Measurements from ENCODE around the gene SLC35F3.

GRCh38 chr1:234022302-234022701 lies 117.8 kb downstream of the SLC35F3 start:
- TF ChIP-seq NFIC (IDR thresholded peaks at IDR 0.05; ENCODE audit: borderline replicate concordance): no peak
- TF ChIP-seq USF2 (IDR thresholded peaks at IDR 0.05; ENCODE audit: borderline replicate concordance, low read depth, low read length): no peak
- TF ChIP-seq CTCF (IDR thresholded peaks at IDR 0.05): no peak
- no peak for TF ChIP-seq YY1 (IDR thresholded peaks at IDR 0.05; ENCODE audit: low read depth)
- TF ChIP-seq EP300 (IDR thresholded peaks at IDR 0.05; ENCODE audit: borderline replicate concordance in 1 of 2, low read depth in 1 of 2, low read length in 1 of 2): no peak
- no peak for TF ChIP-seq RAD21 (IDR thresholded peaks at IDR 0.05; ENCODE audit: low read length)
- TF ChIP-seq NRF1 (IDR thresholded peaks at IDR 0.05; ENCODE audit: low read depth, low read length): no peak
- no peak for TF ChIP-seq CHD2 (IDR thresholded peaks at IDR 0.05; ENCODE audit: low read length, partially characterized antibody)
- no peak for TF ChIP-seq MAX (IDR thresholded peaks at IDR 0.05; ENCODE audit: low read depth)
- no peak for TF ChIP-seq TAF1 (IDR thresholded peaks at IDR 0.05; ENCODE audit: borderline replicate concordance, low read depth, low read length)
- no peak for TF ChIP-seq ZBTB33 (IDR thresholded peaks at IDR 0.05; ENCODE audit: borderline replicate concordance, low read depth)
- TF ChIP-seq POLR2AphosphoS5 (IDR thresholded peaks at IDR 0.05; ENCODE audit: low read depth, low read length): no peak
- TF ChIP-seq TCF12 (IDR thresholded peaks at IDR 0.05): no peak
- TF ChIP-seq SMC3 (IDR thresholded peaks at IDR 0.05; ENCODE audit: low read depth, low read length): no peak

Measured in SK-N-SH (cell line).